Measurements from ENCODE around the gene UGT1A4.

Gene UGT1A4

DNA sequence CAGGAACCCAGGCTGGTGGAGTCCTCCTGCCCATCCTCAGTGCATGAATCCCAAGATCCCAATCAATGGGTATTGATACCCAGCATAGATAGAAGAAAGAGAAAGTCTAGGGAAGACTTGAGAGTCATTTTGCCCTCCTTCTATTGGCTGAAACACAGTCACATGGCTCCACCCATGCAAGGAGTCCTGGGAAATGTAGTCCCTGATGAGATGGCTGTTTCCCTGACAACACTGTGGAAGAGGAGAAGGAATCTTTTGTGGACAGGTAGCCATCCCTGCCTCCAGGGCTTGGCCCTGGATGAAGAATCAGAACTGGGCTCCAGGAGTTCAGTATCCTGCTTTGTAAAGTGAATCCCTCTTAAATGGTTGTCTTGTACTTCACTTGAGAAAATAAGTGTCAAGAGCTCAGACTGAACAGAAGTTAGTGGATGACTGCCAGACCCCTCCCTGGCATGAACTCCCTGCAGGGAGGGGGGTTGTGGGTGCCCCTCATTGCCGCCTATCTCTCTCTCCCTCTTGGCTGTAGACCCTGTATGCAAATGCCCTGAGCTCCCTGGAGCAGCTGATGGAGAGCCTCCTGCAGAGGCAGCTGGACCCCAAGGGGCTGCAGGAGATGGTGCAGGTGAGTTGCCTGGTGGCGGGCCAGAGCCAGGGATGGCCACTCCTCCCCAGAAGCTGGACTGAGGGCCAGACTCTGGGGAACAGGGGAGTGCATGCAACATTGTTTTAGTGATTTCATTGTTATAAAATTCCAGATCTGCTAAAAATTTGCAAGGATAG, 95.7 kb downstream of the UGT1A4 start:
- no peak for DNase-seq

DNA sequence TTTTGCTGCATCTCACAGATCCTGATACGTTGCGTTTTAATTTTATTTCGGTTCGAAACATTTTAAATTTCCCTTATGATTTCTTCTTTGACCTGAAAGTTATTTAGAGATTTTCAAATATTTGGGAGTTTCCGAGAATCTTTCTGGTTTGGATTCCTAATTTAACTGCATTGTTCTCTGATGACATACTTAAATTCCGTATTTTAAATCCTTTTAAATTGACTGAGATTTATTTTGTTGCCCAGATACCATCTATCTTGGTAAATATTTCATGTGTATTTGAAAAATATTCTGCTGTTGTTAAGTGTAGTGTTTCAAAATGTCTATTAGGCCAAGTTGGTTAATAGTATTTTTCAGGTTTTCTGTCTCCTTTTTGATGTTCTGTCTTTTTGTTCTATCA, 97.3 kb downstream of the UGT1A4 start:
- no peak for DNase-seq

DNA sequence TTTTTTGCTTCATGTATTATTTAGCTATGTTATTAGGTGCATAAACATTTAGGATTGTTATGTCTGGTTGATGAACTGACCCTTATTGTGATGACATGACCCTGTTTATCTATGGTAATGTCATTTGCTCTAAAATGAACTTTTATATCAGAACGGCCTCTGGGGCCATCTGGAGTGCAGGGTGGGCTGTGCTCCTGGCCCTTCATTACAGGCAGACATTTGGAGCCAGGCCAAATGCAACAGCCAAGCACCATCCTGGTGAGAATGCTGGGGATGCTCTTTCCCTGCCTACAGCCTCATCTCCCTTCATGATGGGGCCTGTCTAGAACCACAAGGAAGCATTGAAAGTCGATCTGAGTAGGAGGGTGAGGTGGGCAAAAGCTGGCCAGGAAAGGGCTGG, 97.8 kb downstream of the UGT1A4 start:
- DNase-seq: no peak

DNA sequence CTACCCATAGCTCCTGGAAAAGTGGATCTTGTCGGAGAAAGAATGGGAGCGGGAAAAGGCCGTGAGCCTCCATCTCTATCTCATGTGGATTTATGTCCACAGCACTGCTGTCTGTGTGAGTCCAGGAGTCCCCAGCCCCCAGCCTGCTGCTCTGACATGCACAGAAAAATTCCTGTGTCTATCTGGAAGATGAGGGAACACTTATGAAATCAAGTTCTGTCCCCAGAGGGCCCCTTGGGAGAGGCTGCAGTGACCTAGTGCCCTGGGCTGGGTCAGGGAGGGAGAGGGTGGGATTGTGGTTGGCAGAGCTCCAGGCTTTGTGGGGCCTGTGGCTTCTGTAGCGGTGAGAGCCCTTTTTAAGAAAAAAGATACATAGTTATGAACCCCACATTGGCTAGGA, 98.2 kb downstream of the UGT1A4 start:
- no peak for DNase-seq

DNA sequence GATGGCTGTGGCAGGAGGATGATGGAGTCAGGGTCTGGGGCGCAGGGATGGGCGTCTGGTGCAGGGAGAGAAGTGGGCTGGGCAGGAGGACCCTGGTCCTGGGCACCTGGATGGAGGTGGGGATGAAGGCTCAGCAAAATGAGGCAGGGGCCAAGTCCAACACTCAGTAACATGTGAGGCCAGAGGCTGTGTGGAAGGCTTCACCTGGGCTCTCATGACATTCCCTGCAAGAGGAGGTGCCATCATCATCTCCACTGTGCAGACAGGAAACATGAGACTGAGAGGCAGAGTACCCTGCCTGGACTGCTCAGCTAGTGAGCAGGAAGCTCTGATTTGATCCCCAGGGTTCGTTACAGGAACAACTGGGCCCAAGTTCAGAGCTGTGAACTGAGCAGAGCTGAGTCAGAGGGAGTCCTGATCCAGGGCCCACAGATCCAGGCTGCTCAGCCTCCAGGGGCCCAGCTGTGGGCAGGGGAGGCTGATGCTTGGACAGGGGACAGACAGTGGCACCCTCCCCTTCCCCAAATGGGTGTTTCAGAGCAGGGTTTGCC, 98.9 kb downstream of the UGT1A4 start:
- DNase-seq: no peak

DNA sequence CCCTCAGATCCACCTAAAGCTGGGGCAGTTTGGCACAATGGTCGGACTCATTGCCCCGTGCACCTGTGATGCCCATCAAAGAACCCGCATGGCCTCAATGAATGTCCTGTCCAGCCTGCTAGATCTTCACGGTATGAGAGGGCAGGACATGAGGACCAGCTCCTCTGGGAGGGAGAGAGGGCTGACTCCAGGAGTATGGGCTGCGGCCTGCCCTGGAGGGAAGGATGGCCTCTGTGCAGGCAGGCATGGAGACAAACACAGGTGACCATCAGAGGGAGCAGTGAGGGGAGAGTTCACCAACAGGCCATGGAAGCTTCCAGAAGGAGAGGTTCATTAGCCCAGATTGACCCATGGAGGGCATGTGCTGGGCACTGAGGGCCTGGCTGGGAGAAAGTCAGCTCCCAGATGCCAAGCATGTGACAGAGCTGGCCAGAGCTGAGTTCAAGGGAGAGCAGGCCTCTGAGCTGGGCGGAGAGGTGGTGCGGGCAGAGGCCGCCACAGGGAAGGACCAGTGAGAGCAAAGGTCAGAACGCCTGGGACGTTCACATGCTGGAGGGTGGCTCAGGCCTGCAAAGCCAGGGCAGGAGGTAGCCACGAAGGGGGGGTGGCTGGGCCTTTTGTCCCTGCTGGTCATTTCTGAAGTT, 99.6 kb downstream of the UGT1A4 start:
- no peak for DNase-seq

DNA sequence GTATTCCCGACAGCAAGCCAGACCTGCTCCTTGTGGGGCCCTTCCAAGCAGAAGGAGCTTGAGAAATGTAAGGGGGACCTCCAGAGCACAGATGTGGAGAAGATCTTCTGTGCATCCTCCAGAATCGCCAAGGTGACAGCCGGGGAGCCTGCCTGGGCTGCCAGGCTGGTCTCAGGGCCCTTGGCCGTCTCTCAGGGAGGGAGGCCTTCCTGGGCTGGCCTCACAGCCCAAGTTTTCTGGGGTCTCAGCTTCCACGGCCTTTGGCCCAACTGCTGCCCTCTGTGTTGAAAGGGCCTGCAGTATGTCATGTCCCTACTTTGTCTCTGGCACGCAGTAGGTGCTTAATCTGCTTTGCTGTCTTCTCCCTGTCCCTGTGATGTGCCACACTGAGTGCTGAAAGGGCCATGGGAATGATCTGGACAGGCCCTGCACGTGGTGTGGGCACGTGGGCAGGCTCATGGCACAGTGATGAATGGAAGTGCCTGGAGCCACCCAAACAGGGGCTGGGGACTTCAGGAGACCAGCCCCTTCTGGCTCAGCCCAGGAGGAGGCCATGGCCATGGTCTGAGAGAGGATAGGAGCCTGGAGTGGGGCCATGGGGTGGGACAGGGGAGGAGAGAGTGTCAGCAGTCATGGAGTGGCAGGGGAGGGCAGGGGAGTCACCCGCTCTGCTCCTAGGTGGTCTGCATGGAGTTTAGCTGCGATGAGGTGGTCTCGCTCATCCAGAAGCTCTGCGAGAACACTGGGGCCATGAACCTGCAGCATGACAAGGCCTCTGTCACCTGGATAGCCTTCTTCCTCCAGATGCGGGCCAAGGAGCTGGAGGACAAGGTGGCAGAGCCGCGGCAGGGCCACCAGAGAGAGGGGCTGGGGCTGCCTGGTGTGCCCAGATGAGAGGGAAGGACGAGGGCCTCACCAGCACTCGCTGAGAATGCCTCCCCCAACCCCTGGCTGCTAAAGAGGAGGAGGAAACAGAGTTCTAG, 100.4 kb downstream of the UGT1A4 start:
- no peak for DNase-seq

DNA sequence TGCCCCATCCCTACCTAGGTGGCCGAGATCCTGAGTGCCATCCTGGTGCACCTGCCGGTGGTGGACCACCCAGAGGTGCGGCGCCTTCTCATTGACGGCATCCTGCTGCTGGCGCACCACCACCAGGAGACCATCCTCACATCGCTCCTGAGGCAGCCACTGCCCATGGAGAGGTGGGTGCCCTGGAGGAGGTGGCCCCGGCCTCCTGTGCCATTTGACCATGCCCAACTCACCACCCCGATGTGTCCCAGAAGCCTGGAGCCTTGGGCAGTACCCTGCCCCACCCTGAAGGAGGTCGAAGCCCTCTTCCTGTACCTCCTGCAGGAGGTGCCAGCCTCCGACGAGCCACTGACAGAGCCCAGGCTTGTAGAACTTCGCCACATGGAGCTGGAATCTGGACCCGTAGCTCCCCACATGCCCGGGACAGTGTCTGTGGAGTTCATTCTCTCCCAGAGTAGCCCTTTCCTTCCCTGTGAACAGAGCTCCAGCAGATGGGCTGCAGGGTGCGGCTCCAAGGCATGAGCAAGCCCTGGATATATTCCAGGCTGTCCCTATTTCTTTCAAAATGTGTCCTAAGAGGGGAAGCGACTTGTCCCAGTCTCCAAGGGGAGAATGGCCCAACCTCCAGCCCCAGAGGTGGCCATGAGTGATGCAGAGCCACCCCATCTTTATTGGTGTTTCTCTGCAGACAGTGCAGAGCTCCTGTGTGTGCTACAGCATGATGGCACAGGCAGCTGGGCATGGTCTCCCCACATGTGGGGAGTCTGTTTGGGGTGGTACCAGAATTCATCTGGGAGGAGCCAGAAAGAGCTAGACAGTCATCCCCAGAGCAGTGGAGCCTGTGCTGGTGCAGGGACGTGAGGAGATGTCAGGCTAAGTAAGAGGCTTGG, 101.6 kb downstream of the UGT1A4 start:
- no peak for DNase-seq

DNA sequence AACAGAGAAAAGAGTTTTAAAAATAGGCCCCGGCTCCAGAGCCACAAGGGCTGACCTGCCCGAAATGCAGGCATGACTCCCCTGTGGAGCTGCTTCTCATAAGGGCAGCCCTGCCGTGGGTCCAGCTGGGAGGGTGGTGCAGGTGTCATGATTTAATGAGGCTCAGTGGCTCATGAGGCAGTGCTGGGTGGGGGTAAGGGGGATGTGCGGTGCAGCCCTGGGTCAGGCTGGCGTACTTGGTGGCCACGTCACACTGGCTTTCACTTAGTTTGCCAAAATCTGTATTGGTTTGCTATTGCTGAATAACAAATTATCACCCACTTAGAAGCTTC, 102.2 kb downstream of the UGT1A4 start:
- no peak for DNase-seq

DNA sequence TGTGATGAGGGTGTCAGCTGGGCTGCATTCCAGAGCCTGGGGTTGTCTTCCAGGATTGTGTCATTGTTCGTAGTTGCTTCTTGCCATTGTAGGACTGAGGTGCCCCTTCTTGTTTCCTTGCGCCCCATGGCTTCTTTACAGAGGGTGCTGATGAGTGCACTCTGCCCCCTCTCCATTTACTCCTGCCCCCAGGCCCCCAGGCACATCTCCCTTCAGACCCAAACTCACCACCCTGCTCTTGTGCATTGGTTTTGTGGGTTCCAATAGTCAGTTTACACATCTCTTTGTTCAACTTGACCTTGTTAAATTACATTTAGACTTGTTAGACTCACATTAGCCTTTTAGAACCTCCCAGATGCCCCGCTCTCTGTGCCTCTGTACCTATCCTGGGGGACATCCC, 102.7 kb downstream of the UGT1A4 start:
- DNase-seq: no peak

DNA sequence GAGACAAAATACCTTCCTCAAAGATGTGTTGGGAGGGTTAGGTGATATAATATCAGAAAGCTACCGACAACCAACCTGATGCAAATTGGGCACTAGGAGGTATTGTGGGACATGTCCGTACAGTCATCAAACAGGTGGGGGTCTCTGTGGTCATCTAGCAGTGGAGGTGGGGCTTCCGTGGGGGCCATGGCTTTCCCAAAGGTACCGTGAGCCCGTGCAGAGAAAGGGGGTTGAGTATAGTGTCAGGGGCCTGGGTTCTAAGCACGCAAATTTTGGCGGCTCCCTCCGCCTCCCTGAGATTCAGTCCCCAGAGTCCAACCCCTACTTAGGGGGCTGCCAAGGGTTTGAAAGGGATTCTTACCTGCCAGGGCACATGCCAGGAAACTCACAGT, 103.2 kb downstream of the UGT1A4 start:
- DNase-seq: no peak

DNA sequence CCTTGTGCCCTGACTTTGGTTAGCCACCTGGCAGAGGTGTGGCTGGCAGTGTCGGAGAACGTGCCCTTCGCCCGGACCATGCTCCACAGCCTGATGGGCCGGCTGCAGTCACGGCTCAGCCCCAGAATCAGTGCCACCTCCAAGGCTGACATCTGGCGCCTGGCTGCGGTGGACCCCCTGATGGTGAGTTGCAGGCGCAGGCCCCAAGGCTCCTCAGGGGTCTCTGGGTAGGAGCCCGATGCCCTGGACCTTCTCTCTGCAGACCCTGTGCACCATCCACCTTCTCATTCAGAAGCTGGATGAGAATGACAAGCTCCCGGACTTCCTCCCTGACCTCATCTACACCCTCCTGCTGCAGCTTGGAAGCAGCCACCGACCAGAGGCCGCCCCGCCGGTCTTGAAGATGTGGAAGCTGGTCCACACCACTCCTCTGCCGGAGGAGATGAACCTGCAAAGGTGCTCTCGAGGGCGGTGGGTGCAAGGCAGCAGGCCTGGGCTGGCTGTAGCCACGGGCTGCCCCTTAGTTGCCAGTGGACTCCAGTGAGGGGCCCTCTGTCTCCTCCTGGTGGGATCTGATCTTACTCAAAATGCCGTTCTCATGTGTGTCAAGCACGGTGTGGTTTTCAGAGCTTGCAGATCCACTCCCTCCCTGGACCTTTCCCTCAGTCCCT, 103.7 kb downstream of the UGT1A4 start:
- no peak for DNase-seq
